Eye (tissue), 1 donor: Measurements from ENCODE around the gene ZMAT2.
A peak's percentile ranks its signal among the peaks of the same experiment; 100 is the strongest.
"Not testable (repeated sequence)": the region's sequence is repeated elsewhere in the genome, so short reads cannot be mapped to it uniquely, and the experiment has no call there.

Experiments
- DNase-seq: peaks from one replicate; pipeline ENCODE4 v3.0.0-alpha.2; 2015

Gene ZMAT2, protein sequence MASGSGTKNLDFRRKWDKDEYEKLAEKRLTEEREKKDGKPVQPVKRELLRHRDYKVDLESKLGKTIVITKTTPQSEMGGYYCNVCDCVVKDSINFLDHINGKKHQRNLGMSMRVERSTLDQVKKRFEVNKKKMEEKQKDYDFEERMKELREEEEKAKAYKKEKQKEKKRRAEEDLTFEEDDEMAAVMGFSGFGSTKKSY

DNA sequence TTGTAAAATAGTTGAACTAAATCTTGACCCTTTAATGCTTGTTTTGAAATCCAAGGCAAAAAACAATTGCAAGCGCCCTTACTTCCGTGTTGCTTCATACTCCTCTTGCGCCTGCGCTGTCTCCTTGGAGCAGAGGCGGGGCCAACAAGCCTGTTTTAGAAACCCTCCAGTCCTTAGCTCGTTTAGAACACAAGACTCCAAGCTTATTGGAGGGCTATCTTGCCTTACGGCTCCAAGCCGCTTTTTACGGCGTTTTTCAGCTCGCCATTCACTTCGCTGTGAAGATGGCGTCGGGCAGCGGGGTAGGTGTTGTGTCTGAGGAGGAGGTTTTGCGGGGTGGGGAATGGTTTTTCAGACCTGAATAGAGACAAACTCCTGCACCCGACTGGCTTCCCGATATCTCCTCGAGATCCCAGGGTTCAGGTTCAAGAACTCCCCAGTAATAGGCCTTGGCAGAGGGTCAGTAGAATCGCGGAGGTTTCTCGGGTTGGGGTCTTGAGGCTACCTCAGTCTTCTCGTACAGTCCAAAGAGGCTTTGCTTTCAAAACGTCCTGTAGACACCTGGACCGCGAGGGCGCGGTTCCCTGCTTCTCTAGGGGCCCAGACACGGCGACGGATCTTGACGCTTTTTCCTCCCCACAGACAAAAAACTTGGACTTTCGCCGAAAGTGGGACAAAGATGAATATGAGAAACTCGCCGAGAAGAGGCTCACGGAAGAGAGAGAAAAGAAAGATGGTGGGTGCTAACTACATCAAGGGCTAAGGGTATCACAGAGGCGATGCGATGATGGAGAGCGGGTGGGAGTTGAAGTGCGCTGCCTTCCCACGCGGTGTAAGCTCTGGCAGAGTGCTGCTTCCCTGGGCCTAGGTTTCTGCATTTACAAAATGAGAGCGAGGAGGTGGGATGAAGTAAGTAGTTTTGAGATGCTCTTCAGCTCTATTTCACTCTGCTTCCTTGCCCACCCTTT, at the start of gene ZMAT2:
TSS of gene ZMAT2 (plus strand) at position 271 of the 968 bp plus-strand sequence. CDS start at position 285, 14 bp downstream.
- peak; percentile 98 for DNase-seq

DNA sequence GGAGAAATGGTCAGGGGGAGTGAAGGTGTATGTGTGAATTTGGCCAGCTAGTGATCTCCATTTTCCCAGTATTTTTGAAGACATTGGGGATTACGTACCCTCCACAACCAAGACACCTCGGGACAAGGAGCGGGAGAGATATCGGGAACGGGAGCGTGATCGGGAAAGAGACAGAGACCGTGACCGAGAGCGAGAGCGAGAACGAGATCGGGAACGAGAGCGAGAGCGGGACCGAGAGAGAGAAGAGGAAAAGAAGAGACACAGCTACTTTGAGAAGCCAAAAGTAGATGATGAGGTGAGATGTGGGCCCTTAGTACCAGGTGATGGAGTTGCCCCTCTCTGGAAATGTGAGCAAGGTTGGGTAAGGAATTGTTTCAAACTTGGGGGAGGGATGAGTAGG, 41.4 kb upstream of the ZMAT2 start:
- DNase-seq = no peak

DNA sequence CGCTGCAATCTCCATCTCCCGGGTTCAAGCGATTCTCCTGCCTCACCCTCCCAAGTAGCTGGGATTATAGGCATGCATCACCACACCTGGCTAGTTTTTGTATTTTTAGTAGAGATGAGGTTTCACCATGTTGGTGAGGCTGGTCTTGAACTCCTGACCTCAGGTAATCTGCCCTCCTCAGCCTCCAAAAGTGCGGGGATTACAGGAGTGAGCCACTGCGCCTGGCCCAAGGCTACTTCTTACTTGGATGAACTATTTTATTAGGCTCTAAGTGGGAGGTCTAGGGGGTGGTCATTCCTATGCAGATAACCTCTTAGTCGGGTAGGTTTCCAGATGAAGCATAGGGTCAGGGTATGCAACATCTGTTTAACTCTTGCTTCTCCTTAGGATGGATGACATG, 39.9 kb upstream of the ZMAT2 start:
- not testable (repeated sequence) for DNase-seq

DNA sequence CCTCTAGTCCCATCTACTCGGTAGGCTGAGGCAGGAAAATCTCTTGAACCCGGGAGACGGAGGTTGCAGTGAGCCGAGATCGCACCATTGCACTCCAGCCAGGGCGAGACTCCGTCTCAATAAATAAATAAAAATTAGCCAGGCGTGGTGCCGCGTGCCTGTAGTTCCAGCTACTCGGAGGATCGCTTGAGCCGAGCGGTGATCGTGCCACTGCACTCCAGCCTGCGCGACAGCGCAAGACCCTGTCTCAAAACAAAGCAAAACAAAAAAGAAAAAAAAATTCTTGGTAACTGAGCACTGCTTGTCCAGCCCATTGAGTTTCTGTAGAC, 36.3 kb upstream of the ZMAT2 start:
- DNase-seq = no peak

DNA sequence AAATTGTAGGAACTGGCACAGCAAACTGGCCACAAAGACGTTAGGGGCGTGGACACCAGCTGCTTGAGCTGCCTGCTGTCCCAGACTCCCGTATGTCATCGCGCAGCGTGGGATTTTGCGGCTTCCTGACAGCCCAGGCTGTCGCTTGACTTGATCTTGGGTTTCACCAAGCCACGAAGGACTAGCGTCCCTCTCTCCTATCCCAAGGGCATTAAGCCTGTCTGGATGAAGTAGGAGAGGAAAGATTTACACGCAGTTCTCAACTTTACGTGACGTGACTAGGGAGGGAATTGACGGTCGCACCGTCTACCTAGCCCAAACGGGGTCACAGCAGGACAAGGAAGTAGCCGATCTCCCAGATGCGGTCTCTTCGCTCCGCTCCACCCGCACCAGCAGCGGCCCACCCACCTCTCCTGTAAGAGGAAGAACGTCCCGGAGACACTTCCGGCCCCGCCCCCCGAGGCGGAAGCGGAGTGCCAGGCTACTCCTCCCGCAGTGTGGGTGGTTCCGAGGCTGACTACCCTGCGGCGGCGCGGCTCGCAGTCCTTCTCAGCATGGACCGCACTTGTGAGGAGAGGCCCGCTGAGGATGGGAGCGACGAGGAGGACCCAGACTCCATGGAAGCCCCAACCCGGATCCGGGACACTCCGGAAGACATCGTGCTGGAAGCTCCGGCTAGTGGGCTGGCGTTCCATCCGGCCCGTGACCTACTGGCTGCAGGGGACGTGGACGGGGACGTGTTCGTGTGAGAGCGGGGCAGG, 35.7 kb upstream of the ZMAT2 start, which contains the start of gene WDR55:
TSS of gene WDR55 (plus strand) at position 546 of the 761 bp plus-strand sequence. CDS start at position 555, 9 bp downstream.
- peak; percentile 97 for DNase-seq

DNA sequence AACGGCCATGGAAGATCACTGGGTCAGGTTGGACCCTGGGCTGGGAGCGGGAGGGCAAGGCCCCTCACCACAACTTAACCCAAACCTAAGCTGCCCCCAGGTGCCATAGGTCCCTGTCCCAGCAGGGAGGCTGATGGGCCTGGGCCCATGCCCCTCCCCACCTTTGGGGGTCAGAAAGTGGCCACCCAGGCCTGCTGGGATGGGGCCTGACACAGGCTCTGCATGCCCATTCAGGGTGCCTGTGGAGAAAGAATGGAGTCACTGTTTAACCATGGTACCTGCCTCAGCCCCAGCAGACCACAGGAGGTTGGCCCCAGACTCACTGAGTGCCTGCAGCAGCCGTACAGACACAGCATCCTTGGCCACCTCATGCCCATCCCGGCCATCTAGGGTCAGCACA, 29.2 kb upstream of the ZMAT2 start:
- DNase-seq = not testable (repeated sequence)

DNA sequence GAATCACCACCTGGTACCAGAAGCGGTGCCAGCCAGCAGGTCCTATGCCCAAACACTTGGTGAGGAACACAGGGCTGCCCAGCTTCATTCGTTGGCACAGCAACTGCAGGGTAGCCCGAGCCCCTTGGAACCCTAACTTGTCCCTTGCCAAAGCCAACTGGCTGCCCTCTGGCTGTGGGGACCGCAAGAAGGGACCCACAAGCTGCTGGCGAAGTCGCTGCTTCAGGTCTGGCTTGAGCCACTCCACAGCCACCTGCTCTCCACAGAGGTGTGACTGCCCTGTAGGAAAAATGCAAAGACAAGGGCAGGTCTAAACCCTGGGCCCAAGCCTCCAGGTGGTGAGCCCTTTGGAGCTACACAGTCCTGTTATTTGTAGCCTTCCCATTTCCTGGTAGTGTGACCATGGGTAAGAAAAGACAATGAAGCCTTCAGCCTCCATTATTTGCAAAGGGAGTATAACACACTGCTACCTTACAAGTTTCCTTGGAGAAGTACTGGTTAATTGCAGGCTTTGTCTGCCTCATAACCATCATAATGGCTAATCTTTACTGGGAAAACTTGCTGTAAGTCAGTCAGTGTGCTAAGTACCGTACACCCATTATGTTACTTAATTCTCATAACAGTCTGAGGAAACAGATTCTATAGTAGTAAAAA, 28.6 kb upstream of the ZMAT2 start:
- no peak for DNase-seq

DNA sequence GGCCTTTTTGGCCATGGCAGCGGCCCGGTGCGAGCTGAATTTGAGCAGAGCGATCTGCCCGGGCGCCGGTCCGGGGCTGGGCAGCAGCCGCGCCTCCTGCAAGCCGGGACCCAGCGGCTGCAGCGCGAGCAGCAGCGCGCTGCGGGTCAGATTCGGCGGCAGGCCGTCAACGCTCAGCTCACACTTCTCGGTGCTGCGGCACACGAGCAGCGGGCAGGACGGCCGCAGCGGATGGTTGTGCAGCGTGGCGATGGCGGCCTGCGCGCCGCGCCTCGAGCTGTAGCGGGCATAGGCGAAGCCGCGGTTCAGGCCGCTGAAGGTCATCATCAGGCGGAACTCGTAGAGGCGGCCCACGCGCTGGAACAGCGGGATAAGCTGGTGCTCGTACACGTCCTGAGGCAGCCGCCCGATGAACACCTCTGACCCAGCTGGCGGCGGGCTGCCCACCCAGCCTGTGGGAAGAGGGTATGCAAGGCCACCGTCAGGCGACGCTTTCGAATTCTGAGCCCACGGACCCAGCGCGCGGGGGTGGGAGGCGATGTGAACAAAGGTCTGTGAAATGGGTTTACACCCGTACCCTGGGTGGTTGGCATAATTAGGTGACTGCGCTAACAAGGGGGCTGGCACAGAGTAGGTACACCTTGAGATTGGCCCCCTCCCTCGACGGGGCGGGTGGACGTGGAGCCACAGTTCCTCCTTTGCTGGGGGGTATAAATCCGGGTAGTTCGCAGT, 27.6 kb upstream of the ZMAT2 start:
- DNase-seq = peak; percentile 48

DNA sequence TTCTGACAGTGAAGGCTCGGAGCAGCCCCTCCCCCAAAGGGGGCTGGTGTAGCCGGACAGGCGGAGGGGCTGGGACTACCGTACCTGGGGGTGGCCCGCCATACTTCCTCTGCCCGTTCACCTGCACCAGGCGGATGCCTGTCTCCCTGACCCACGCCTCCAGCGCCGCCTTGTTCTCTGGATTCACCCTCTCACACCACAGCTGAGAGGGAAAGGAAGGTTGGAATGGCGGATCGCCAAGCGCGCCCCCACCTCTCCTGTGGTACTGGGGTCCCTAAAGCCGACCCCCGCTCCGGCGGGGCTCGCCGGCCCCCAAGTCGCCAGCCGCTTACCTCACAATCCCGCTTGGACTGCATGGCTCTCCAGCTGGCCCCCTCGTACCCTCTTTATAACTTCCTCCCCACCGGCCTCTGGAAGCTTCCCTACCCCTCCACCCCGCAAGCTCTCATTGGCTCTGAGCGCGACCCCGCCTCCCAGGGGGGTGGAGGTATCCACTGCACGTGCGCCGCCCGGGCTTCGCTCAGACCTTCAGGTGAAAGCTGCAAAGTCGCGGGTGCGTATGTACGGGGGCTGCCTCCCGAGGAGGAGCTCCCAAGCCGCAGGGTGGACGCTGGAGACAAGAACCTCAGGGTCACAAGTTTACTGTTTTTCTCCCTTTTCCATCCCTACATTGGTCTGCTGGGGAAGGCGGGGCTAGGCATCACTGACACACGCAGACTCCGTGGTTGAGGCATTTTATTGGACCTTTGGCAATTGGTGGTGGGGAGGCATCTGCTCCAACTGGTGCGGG, 26.9 kb upstream of the ZMAT2 start, which contains the start of gene DND1:
TSS of gene DND1 (minus strand) at position 390 of the 790 bp plus-strand sequence. CDS start at position 356, 34 bp downstream.
- DNase-seq = no peak

DNA sequence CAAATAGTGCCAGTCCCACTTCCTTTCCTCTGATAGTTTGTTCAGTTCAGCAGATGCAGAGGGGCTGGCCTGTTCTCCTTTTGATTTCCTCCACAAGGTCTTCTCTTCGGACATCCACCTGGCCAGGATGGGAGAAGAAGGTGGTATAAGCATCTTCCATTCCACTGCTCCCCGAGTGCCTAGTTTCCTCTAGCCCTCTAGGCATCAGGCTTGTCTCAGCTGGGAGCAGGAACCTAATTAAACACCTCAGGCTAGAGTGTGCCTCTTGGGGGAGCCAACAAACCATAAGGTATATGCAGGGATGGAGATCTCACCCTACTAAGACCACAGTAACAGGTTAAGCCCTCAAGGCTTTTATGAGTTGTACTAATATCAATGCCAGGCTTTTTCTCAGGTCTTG, 26.0 kb upstream of the ZMAT2 start:
- DNase-seq = no peak

DNA sequence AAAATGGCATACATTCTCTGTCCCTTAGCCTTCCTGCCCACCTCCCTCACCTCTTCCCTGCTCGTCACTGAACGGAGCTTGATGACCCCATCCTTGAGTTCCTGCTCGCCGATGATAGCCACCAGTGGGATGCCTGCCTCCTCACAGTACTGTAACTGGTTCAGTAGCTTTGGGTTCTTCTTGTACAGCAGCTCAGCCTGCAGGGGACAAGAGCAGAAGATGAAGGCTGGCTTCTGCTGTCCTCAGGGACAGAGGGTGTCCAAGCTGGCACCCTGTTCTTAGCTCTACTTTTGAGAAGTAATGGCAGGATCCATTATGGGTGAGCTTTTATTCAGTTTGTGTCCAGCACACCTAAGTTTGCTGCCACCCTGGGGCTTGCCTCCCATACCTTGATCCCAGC, 25.6 kb upstream of the ZMAT2 start:
- no peak for DNase-seq

DNA sequence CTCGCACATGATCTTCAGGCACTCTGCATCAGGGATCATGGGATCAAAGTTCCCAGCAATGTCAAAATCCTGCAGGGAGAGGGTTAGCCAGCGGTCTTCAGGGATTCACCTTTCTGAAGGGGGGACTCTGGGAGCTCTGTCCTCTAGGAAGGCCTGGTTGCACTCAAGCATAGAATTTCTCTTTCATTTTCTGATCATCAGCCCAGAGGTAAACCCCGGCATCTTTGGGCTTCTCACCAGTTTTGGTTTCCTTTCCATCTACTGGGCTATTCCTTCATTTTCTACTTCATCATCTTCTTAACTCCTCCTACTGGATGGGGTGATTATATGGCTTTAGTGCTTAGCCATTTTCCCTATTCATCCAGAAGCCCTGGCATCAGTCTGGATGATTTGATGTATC, 22.3 kb upstream of the ZMAT2 start:
- no peak for DNase-seq

DNA sequence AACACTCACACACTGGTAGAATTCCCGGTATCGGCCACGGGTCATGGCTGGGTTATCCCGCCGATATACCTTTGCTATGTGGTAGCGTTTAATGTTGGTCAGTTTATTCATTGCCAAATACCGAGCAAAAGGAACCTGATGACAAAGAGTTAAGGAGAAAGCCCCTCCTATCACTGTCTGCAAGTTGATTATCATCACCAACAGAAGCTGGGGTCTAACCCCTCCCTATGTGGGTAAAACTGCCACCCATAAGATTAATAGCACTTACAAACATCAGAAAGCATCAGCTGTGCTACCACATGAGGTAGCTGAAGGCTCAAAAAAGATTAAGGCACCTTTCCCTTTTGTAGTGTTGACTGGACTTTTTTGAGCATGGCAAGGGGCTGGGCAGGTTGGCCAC, 21.3 kb upstream of the ZMAT2 start:
- DNase-seq = no peak

DNA sequence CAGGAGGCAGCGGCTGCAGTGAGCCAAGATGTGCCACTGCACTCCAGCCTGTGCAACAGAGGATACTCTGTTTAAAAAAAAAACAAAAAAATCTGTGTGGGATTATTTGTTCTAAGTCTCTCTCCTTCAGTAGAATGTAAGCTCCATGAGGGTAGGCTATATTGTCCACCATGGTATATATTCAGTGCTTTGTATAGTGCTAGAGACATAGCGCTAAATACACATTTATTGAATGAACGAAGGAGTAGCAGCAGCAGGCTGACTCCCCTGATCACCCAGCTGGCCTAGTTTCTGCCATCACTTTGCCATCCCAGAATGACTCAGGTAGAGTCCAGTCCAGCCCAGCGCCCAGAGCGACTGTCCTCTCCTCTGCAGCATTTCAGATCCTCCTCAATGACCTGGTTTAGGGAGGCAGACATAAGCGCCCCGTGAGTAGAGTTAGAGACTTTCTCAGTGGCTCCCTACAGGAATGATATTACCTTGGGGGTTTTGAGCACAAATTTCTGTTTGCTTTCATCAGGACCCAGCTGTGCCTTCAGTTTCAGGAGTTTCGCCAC, 9.8 kb upstream of the ZMAT2 start:
- DNase-seq = no peak

DNA sequence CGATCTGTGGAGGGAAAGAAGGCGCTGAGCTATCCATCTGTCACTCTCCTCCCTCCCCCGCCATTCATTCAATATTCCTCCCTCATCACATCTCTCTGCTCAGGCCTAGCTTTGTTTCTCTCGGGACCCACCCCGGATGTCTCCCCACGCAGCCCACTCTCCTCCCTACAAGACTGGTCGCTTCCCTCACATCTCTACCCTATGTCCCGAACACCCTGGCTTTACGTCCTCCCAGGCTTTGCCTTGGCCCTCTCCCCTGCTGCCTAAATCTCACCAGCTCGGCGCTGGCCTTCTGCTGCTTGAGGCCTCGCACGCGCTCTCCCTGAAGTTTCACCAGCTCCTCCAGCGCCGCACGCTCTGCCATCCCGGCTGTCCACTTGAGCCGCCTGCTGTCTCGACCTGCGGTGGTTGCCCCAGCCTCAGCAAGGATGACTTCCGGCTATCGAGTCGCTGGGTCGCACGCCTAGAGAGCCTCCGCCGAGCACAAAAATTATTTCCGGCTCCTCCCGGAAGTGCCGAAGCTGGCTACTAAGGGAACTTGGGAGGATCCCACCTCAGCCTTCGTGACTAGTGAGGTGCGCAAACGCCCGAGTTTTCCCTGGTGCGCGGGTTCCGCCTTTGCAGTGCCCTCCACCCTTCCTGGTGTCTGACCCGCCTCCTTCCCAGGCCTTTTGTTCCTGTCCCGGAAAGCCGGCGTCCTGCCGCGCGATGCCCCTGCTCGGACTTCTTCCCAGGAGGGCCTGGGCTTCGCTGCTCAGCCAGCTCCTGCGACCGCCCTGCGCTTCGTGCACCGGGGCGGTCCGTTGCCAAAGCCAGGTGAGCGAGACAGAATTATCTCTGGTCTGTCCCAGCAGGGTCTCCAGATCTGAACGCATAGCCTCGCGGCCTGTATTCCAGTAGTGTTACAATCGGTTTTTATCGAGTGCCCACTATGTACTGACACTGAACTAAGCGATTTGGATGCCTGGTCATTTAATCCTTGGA, 9.0 kb upstream of the ZMAT2 start, which contains the start of the genes HARS1 and HARS2:
TSS of gene HARS1 (minus strand) at position 430 of the 984 bp plus-strand sequence. CDS start at position 364, 66 bp downstream.
TSS of gene HARS2 (plus strand) at position 515 of the 984 bp plus-strand sequence. CDS start at position 709, 194 bp downstream.
- DNase-seq = peak; percentile 95

DNA sequence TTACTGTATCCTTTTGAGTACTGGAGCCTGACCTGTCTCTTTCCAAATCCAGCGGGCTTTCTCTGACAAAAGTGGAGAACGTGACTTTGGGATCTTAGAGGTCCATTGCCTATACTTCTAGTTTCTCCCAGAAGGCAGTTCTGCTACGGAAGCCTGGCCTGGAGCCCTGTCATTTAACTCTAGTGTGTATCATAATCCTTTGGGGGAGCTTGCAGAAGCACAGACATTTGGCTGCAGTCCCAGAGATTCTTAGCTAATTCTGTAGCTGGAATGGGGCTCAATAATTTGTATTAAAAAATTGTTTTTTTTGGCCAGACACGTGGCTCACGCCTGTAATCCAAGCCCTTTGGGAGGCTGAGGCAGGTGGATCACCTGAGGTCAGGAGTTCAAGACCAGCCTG, 6.0 kb upstream of the ZMAT2 start:
- DNase-seq = no peak

DNA sequence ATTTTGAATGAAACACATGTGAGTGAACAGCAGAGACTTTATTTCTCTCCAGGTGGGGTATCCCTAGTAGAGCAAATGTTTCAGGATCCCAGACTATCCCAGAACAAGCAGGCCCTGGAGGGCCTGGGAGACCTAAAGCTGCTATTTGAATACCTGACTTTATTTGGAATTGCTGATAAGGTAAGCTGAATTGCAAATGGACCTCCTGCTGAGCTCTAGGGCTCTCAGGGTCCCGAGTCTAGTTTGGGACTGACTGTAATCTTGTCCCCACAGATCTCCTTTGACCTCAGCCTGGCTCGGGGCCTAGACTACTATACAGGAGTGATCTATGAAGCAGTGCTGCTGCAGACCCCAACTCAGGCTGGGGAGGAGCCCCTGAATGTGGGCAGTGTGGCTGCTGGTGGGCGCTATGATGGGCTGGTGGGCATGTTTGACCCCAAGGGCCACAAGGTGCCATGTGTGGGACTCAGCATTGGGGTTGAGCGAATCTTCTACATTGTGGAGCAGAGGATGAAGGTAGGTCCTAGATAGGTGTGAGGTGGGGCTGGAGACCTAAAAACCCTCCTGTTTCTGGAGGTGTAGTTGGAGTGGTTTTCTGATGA, 3.3 kb upstream of the ZMAT2 start:
- DNase-seq = no peak

DNA sequence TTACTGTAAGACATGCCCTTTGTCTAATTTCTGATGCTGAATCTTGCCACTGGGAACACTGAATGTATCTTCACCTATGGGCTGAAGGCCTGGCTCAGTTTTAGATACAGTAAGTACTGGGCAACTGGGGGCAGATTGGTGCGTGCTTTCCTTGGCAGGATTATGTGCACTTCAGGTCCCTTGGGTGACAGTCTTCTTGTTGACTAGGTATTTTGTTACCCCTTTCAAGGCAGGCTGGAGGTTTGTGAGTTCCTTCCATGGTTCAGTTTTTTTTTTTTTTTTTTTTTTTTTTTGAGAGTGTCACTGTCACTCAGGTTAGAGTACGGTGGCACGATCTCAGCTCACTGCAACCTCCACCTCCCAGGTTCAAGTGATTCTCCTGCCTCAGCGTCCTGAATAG, 7.6 kb downstream of the ZMAT2 start:
- no peak for DNase-seq

DNA sequence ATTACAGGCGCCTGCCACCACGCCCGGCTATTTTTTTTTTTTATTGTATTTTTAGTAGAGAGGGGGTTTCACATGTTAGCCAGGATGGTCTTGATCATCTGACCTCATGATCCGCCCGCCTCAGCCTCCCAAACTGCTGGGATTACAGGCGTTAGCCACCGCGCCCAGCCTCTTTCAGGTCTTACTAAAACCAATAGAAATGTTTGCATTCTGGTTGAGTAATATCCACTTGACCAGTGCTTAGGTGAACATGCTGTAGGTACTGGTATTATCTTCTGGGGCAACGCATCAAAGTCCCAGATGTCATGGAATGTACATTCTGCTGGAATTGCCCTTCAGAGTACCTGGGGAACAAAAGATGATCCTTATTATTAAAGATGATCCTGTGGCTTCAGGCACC, 8.5 kb downstream of the ZMAT2 start:
- not testable (repeated sequence) for DNase-seq
